ENCODE results near the gene SLC2A9.

The SLC2A9 gene

GRCh38 chr4:10045481-10045880 is 24.2 kb upstream of the SLC2A9 start:
- DNase-seq (ENCODE audit: low read depth) = peak; percentile 83

GRCh38 chr4:10041036-10041435 is 19.7 kb upstream of the SLC2A9 start:
- DNase-seq (ENCODE audit: low read depth) = no peak

GRCh38 chr4:10040049-10040892 is 19.0 kb upstream of the SLC2A9 start:
- no peak for DNase-seq (ENCODE audit: low read depth)

GRCh38 chr4:10036807-10037342 is 15.6 kb upstream of the SLC2A9 start:
- no peak for DNase-seq (ENCODE audit: low read depth)

GRCh38 chr4:10035130-10035529 is 13.8 kb upstream of the SLC2A9 start:
- DNase-seq (ENCODE audit: low read depth) = no peak

GRCh38 chr4:10034612-10035104 is 13.4 kb upstream of the SLC2A9 start:
- no peak for DNase-seq (ENCODE audit: low read depth)

GRCh38 chr4:10034136-10034535 is 12.8 kb upstream of the SLC2A9 start:
- no peak for DNase-seq (ENCODE audit: low read depth)

- peak; percentile 89 for DNase-seq (ENCODE audit: low read depth)
Observed at GRCh38 chr4:10033191-10033881, 12.0 kb upstream of the SLC2A9 start.

- peak; percentile 78 for DNase-seq (ENCODE audit: low read depth)
Observed at GRCh38 chr4:10032625-10033024, 11.3 kb upstream of the SLC2A9 start.

- DNase-seq (ENCODE audit: low read depth) = peak; percentile 32
Observed at GRCh38 chr4:10031668-10032590, 10.6 kb upstream of the SLC2A9 start.

GRCh38 chr4:10030972-10031667 is 9.8 kb upstream of the SLC2A9 start:
- no peak for DNase-seq (ENCODE audit: low read depth)

GRCh38 chr4:10029403-10029802 is 8.1 kb upstream of the SLC2A9 start:
- no peak for DNase-seq (ENCODE audit: low read depth)

GRCh38 chr4:10028910-10029309 is 7.6 kb upstream of the SLC2A9 start:
- DNase-seq (ENCODE audit: low read depth) = peak; percentile 53

- DNase-seq (ENCODE audit: low read depth) = no peak
Observed at GRCh38 chr4:10026485-10026884, 5.2 kb upstream of the SLC2A9 start.

- no peak for DNase-seq (ENCODE audit: low read depth)
Observed at GRCh38 chr4:10025230-10025806, 4.0 kb upstream of the SLC2A9 start.

GRCh38 chr4:10024303-10024702 is 3.0 kb upstream of the SLC2A9 start:
- DNase-seq (ENCODE audit: low read depth) = no peak

GRCh38 chr4:10023806-10024205 is 2.5 kb upstream of the SLC2A9 start:
- peak; percentile 72 for DNase-seq (ENCODE audit: low read depth)

- no peak for DNase-seq (ENCODE audit: low read depth)
Observed at GRCh38 chr4:10023050-10023419, 1.7 kb upstream of the SLC2A9 start.

- no peak for DNase-seq (ENCODE audit: low read depth)
Observed at GRCh38 chr4:10022346-10023049, 1.2 kb upstream of the SLC2A9 start.

- DNase-seq (ENCODE audit: low read depth) = no peak
Observed at GRCh38 chr4:10021653-10022023, 341 bp upstream of the SLC2A9 start.
